ENCODE measurements around the gene TMEM184A. TPM values are rescaled to one million over a fixed set of nuclear protein-coding genes. Genes with fewer than 3 reads are reported as not detected.

Gene TMEM184A
- total and polyA plus RNA-seq, 2 of the 13 experiments (the other 11 are each of a cell fraction or from before 2014, with no cell fraction given), result 9.5 to 20.4 TPM

DNA sequence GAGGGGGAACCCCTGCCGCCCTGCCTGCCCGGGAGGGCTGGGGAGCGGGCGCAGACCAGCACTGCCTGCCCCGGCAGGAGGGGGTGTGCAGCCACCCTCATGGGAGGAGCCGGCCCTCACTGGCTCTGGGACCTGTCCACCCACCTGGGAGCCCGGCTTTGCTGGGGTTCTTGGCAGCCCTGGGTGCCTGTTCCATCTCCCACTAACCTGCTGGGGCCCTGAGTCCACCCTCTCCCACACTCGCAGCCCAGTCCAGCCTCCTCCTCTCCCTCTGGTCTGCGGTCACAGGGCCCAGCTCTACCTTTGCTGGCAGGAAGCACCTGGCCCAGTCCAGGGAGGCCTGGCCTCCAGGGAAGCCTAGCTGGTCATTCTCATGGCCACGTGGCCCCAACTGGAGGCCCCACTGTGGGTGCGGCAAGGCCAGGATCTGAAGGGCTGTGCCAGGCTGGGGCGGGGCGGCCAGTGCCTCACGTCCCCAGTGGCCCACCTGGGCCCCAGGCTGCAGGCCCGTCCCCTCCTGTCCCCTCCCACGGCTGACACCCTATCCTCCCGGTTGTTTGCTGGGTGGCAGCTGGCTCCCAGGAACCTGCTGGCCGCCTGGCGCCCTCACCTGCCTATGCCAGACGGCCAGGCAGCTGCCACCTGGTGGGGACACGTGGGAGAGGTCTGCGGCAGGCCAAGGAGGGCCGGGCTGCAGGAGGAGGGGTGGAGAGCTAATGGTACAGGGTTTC, at the start of gene TMEM184A (continued):
- TF ChIP-seq, protein P1, sequence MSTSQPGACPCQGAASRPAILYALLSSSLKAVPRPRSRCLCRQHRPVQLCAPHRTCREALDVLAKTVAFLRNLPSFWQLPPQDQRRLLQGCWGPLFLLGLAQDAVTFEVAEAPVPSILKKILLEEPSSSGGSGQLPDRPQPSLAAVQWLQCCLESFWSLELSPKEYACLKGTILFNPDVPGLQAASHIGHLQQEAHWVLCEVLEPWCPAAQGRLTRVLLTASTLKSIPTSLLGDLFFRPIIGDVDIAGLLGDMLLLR (CRISPR knock-in tag; IDR thresholded peaks at IDR 0.05), result peak; percentile 87
- TF ChIP-seq, protein P2, sequence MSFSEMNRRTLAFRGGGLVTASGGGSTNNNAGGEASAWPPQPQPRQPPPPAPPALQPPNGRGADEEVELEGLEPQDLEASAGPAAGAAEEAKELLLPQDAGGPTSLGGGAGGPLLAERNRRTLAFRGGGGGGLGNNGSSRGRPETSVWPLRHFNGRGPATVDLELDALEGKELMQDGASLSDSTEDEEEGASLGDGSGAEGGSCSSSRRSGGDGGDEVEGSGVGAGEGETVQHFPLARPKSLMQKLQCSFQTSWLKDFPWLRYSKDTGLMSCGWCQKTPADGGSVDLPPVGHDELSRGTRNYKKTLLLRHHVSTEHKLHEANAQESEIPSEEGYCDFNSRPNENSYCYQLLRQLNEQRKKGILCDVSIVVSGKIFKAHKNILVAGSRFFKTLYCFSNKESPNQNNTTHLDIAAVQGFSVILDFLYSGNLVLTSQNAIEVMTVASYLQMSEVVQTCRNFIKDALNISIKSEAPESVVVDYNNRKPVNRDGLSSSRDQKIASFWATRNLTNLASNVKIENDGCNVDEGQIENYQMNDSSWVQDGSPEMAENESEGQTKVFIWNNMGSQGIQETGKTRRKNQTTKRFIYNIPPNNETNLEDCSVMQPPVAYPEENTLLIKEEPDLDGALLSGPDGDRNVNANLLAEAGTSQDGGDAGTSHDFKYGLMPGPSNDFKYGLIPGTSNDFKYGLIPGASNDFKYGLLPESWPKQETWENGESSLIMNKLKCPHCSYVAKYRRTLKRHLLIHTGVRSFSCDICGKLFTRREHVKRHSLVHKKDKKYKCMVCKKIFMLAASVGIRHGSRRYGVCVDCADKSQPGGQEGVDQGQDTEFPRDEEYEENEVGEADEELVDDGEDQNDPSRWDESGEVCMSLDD (CRISPR knock-in tag; IDR thresholded peaks at IDR 0.05; ENCODE audit: borderline replicate concordance), result peak; percentile 80; the same call in 1 of the 2 replicates
- TF ChIP-seq, protein P3, sequence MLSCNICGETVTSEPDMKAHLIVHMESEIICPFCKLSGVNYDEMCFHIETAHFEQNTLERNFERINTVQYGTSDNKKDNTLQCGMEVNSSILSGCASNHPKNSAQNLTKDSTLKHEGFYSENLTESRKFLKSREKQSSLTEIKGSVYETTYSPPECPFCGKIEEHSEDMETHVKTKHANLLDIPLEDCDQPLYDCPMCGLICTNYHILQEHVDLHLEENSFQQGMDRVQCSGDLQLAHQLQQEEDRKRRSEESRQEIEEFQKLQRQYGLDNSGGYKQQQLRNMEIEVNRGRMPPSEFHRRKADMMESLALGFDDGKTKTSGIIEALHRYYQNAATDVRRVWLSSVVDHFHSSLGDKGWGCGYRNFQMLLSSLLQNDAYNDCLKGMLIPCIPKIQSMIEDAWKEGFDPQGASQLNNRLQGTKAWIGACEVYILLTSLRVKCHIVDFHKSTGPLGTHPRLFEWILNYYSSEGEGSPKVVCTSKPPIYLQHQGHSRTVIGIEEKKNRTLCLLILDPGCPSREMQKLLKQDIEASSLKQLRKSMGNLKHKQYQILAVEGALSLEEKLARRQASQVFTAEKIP (CRISPR knock-in tag; IDR thresholded peaks at IDR 0.05; ENCODE audit: borderline replicate concordance), result no peak
- TF ChIP-seq MIXL1 (CRISPR knock-in tag; IDR thresholded peaks at IDR 0.05) (0 out of 2 replicates have a peak, but pooled peaks have one; percentile 14), GATAD1 (CRISPR knock-in tag; IDR thresholded peaks at IDR 0.05) (peak; percentile 67), HDAC1 (CRISPR knock-in tag; IDR thresholded peaks at IDR 0.05) (peak; percentile 94), ZNF383 (CRISPR knock-in tag; IDR thresholded peaks at IDR 0.05; ENCODE audit: borderline replicate concordance) (no peak), SPEN (CRISPR knock-in tag; IDR thresholded peaks at IDR 0.05; ENCODE audit: low read depth) (peak; percentile 58), NR2C2 (CRISPR knock-in tag; IDR thresholded peaks at IDR 0.05; ENCODE audit: borderline replicate concordance) (peak; percentile 62), MXI1 (IDR thresholded peaks at IDR 0.05; ENCODE audit: borderline replicate concordance, low read depth, low read length) (peak; percentile 88; the same call in 2 of the 3 replicates)
- TF ChIP-seq, protein P4, sequence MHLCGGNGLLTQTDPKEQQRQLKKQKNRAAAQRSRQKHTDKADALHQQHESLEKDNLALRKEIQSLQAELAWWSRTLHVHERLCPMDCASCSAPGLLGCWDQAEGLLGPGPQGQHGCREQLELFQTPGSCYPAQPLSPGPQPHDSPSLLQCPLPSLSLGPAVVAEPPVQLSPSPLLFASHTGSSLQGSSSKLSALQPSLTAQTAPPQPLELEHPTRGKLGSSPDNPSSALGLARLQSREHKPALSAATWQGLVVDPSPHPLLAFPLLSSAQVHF (CRISPR knock-in tag; IDR thresholded peaks at IDR 0.05), result 0 out of 2 replicates have a peak, but pooled peaks have one; percentile 3
- TF ChIP-seq, protein P5, sequence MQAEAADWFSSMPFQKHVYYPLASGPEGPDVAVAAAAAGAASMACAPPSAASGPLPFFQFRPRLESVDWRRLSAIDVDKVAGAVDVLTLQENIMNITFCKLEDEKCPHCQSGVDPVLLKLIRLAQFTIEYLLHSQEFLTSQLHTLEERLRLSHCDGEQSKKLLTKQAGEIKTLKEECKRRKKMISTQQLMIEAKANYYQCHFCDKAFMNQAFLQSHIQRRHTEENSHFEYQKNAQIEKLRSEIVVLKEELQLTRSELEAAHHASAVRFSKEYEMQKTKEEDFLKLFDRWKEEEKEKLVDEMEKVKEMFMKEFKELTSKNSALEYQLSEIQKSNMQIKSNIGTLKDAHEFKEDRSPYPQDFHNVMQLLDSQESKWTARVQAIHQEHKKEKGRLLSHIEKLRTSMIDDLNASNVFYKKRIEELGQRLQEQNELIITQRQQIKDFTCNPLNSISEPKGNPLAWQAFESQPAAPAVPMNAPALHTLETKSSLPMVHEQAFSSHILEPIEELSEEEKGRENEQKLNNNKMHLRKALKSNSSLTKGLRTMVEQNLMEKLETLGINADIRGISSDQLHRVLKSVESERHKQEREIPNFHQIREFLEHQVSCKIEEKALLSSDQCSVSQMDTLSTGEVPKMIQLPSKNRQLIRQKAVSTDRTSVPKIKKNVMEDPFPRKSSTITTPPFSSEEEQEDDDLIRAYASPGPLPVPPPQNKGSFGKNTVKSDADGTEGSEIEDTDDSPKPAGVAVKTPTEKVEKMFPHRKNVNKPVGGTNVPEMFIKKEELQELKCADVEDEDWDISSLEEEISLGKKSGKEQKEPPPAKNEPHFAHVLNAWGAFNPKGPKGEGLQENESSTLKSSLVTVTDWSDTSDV (CRISPR knock-in tag; IDR thresholded peaks at IDR 0.05), result no peak
- TF ChIP-seq, protein P6, sequence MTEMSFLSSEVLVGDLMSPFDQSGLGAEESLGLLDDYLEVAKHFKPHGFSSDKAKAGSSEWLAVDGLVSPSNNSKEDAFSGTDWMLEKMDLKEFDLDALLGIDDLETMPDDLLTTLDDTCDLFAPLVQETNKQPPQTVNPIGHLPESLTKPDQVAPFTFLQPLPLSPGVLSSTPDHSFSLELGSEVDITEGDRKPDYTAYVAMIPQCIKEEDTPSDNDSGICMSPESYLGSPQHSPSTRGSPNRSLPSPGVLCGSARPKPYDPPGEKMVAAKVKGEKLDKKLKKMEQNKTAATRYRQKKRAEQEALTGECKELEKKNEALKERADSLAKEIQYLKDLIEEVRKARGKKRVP (CRISPR knock-in tag; IDR thresholded peaks at IDR 0.05), result no peak
- TF ChIP-seq, protein P7, sequence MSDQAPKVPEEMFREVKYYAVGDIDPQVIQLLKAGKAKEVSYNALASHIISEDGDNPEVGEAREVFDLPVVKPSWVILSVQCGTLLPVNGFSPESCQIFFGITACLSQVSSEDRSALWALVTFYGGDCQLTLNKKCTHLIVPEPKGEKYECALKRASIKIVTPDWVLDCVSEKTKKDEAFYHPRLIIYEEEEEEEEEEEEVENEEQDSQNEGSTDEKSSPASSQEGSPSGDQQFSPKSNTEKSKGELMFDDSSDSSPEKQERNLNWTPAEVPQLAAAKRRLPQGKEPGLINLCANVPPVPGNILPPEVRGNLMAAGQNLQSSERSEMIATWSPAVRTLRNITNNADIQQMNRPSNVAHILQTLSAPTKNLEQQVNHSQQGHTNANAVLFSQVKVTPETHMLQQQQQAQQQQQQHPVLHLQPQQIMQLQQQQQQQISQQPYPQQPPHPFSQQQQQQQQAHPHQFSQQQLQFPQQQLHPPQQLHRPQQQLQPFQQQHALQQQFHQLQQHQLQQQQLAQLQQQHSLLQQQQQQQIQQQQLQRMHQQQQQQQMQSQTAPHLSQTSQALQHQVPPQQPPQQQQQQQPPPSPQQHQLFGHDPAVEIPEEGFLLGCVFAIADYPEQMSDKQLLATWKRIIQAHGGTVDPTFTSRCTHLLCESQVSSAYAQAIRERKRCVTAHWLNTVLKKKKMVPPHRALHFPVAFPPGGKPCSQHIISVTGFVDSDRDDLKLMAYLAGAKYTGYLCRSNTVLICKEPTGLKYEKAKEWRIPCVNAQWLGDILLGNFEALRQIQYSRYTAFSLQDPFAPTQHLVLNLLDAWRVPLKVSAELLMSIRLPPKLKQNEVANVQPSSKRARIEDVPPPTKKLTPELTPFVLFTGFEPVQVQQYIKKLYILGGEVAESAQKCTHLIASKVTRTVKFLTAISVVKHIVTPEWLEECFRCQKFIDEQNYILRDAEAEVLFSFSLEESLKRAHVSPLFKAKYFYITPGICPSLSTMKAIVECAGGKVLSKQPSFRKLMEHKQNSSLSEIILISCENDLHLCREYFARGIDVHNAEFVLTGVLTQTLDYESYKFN (CRISPR knock-in tag; conservative IDR thresholded peaks at IDR 0.05), result peak; percentile 71

Measured in HepG2 (cell line).